ENCODE results near the gene CST7.

Gene CST7

DNA sequence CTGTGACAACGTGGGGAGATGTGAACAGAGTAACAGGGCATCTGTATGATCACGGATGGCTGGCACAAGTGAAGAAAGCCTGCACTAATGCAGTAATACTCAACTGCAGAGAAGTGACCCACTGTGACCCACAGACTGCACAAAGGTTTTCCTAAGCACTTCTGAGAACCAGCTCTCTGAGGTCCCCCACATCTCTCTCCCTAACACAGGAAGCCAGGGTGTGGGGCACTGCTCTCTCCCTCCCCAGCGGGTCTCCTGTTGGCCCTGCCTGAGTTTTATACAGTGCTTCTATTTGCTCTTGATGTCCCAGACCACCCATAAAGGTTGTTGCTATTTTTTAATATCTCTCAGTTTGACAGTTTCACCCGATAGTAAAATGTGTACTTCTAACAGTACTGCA is 32.2 kb downstream of the CST7 start:
- Histone ChIP-seq H3K4me2 (ENCODE audit: low read depth, low read length, poor library complexity, severe bottlenecking) (no peak overlapping the region), H3F3A (ENCODE audit: insufficient read depth) (no peaks in the 10 kb centered on the region), H3K9me2 (replicated peaks; ENCODE audit: insufficient read depth, low read length) (no peaks in the 10 kb centered on the region), H3K9me3 (ENCODE audit: insufficient read depth, low read length) (no peaks in the 10 kb centered on the region), H3K79me2 (ENCODE audit: insufficient read depth, low read length) (peaks cover 4% of the 10 kb centered on the region; the same call in 1 of the 2 replicates), H3K27me3 (ENCODE audit: low read length) (no peaks in the 10 kb centered on the region), H3K4me3 (ENCODE audit: insufficient read depth, low read length, poor library complexity, severe bottlenecking) (no peak overlapping the region), H4K20me1 (ENCODE audit: low read depth, low read length) (no peaks in the 10 kb centered on the region), H3K9ac (ENCODE audit: low read length) (no peak overlapping the region), H2AFZ (ENCODE audit: low read depth, low read length, severe bottlenecking) (no peak overlapping the region), H3K27ac (ENCODE audit: low read depth, low read length) (no peak overlapping the region), H3K36me3 (ENCODE audit: low read length) (peaks cover 5% of the 10 kb centered on the region; the same call in 1 of the 2 replicates)
- no peak for TF ChIP-seq EZH2phosphoT487 (conservative IDR thresholded peaks at IDR 0.05; ENCODE audit: low read length)
- TF ChIP-seq, protein P1, sequence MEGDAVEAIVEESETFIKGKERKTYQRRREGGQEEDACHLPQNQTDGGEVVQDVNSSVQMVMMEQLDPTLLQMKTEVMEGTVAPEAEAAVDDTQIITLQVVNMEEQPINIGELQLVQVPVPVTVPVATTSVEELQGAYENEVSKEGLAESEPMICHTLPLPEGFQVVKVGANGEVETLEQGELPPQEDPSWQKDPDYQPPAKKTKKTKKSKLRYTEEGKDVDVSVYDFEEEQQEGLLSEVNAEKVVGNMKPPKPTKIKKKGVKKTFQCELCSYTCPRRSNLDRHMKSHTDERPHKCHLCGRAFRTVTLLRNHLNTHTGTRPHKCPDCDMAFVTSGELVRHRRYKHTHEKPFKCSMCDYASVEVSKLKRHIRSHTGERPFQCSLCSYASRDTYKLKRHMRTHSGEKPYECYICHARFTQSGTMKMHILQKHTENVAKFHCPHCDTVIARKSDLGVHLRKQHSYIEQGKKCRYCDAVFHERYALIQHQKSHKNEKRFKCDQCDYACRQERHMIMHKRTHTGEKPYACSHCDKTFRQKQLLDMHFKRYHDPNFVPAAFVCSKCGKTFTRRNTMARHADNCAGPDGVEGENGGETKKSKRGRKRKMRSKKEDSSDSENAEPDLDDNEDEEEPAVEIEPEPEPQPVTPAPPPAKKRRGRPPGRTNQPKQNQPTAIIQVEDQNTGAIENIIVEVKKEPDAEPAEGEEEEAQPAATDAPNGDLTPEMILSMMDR (IDR thresholded peaks at IDR 0.05; ENCODE audit: insufficient read depth, low read length, poor library complexity, severe bottlenecking), result no peak

DNA sequence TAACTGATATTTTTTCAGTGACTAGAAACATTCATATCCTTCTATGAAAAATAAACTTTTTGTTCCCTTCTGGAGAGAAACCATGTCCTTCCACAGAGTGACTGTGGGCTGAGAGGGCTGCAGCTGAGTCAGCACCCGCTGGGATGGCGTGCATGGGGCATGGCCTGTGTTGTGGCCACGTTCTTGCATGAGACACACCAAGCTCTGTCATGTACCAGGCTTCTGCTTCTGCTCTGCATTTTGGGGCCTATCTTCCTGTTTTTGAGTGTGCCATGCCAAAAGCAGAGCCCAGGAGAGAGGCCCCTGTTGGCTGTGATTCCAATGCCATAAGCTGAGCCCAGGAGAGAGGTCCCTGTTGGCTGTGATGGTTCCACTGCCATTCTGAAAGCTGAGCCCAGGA is 32.7 kb downstream of the CST7 start:
- H3K27me3 ChIP-seq (ENCODE audit: low read length), result no peaks in the 10 kb centered on the region
- no peak overlapping the region for H3K4me3 ChIP-seq (ENCODE audit: insufficient read depth, low read length, poor library complexity, severe bottlenecking)
- no peak overlapping the region for H3K27ac ChIP-seq (ENCODE audit: low read depth, low read length)
- TF ChIP-seq, protein P1 (IDR thresholded peaks at IDR 0.05; ENCODE audit: insufficient read depth, low read length, poor library complexity, severe bottlenecking), result no peak
- TF ChIP-seq EZH2phosphoT487 (conservative IDR thresholded peaks at IDR 0.05; ENCODE audit: low read length), result no peak
- no peaks in the 10 kb centered on the region for H3F3A ChIP-seq (ENCODE audit: insufficient read depth)
- H3K9me2 ChIP-seq (replicated peaks; ENCODE audit: insufficient read depth, low read length), result no peaks in the 10 kb centered on the region
- H3K79me2 ChIP-seq (ENCODE audit: insufficient read depth, low read length), result peaks cover 5% of the 10 kb centered on the region; the same call in 1 of the 2 replicates
- no peak overlapping the region for H3K9ac ChIP-seq (ENCODE audit: low read length)
- no peaks in the 10 kb centered on the region for H3K9me3 ChIP-seq (ENCODE audit: insufficient read depth, low read length)
- H4K20me1 ChIP-seq (ENCODE audit: low read depth, low read length), result no peaks in the 10 kb centered on the region
- H3K4me2 ChIP-seq (ENCODE audit: low read depth, low read length, poor library complexity, severe bottlenecking), result no peak overlapping the region
- no peak overlapping the region for H2AFZ ChIP-seq (ENCODE audit: low read depth, low read length, severe bottlenecking)
- peaks cover under 1% of the 10 kb centered on the region; the same call in 1 of the 2 replicates for H3K36me3 ChIP-seq (ENCODE audit: low read length)

DNA sequence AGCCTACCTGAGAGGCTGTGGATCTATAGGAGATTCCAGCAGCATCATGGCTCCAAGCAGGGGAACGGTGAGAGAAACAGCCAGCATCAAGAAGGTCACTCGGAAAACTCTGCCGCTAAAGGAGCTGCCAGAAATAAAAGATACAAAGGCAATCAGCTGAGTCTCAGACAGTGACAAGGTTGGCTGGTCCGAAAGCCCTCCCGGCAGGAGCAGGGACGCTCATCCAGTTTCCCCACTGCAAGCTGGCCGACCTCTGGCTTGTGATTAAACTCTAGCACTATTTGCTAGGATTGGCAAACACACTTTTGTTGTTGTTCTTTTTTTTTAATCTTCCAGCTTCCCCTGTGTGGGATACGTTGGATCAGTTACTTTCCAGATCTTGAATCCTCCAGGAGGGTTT is 34.8 kb downstream of the CST7 start:
- no peaks in the 10 kb centered on the region for H3K9me3 ChIP-seq (ENCODE audit: insufficient read depth, low read length)
- H3F3A ChIP-seq (ENCODE audit: insufficient read depth), result no peaks in the 10 kb centered on the region
- peaks cover 5% of the 10 kb centered on the region; the same call in 1 of the 2 replicates for H3K79me2 ChIP-seq (ENCODE audit: insufficient read depth, low read length)
- H2AFZ ChIP-seq (ENCODE audit: low read depth, low read length, severe bottlenecking), result no peak overlapping the region
- H3K27me3 ChIP-seq (ENCODE audit: low read length), result no peaks in the 10 kb centered on the region
- H3K36me3 ChIP-seq (ENCODE audit: low read length), result no peaks in the 10 kb centered on the region
- H3K27ac ChIP-seq (ENCODE audit: low read depth, low read length), result no peak overlapping the region
- TF ChIP-seq, protein P1 (IDR thresholded peaks at IDR 0.05; ENCODE audit: insufficient read depth, low read length, poor library complexity, severe bottlenecking), result no peak
- TF ChIP-seq EZH2phosphoT487 (conservative IDR thresholded peaks at IDR 0.05; ENCODE audit: low read length), result no peak
- H3K4me3 ChIP-seq (ENCODE audit: insufficient read depth, low read length, poor library complexity, severe bottlenecking), result no peak overlapping the region
- H3K9ac ChIP-seq (ENCODE audit: low read length), result no peak overlapping the region
- no peak overlapping the region for H3K4me2 ChIP-seq (ENCODE audit: low read depth, low read length, poor library complexity, severe bottlenecking)
- no peaks in the 10 kb centered on the region for H3K9me2 ChIP-seq (replicated peaks; ENCODE audit: insufficient read depth, low read length)
- H4K20me1 ChIP-seq (ENCODE audit: low read depth, low read length), result no peaks in the 10 kb centered on the region
